Endothelial cell of umbilical vein (primary cell): ENCODE results near the gene CKAP5. TPM values are rescaled to one million over a fixed set of nuclear protein-coding genes. Genes with fewer than 3 reads are reported as not detected.

Experiments
- BruUV-seq: library from RNA; stranded (reverse); fragments of 400-500 nt; replicated peaks from 2 replicates; lab custom pipeline; 2021; lab: Mats Ljungman, UMichigan
- CTCF ChIA-PET: fragments of 300-600, 350-600 bp; sonication (Branson Sonifier 250); formaldehyde crosslinking; loops from one replicate; lab custom pipeline; 2021; ENCODE audit warnings: antibody characterized with exemption, inconsistent platforms; lab: Charles Lee
- POLR2A ChIA-PET: fragments of 300-600, 350-600 bp; sonication (Branson Sonifier 250); formaldehyde crosslinking; loops from one replicate; lab custom pipeline; 2021; ENCODE audit warnings: antibody characterized with exemption, inconsistent platforms; lab: Charles Lee
- DNase-seq: peaks from one replicate; pipeline ENCODE4 v3.0.0-alpha.2; 2011; ENCODE audit warnings: low read depth, low spot score
- FAIRE-seq: peaks from 2 replicates; lab custom pipeline; 2011; peaks lifted over from hg19 to GRCh38; lab: Jason Lieb, UNC
- H2AFZ ChIP-seq: 2 replicates; pipeline ENCODE4 v1.6.0; 2012; ENCODE audit warnings: low read depth, low read length, control low read depth, inconsistent platforms
- H3K27ac ChIP-seq: 2 replicates; pipeline ENCODE4 v1.5.1; 2011; ENCODE audit warnings: low read depth, mild to moderate bottlenecking, control low read depth, low read length, moderate library complexity; ENCODE audit not compliant: insufficient read depth
- H3K27me3 ChIP-seq, 2 experiments: 2 replicates each; pipeline versions ENCODE4 v1.6.0 to v1.6.1; 2011; ENCODE audit warnings: low read length in 2 of 2, mixed read lengths in 1 of 2; ENCODE audit not compliant: control insufficient read depth in 2 of 2, insufficient read depth in 2 of 2
- H3K36me3 ChIP-seq, 2 experiments: 2 replicates in 1 of 2; 3 replicates in 1 of 2; pipeline ENCODE4 v1.5.1; 2011; ENCODE audit warnings: low read length in 2 of 2, mild to moderate bottlenecking in 1 of 2, moderate library complexity in 1 of 2; ENCODE audit not compliant: control insufficient read depth in 2 of 2, insufficient read depth in 2 of 2; ENCODE audit errors: extremely low read depth in 1 of 2
- H3K4me1 ChIP-seq: 3 replicates; pipeline ENCODE4 v1.5.1; 2011; ENCODE audit warnings: mild to moderate bottlenecking, low read length; ENCODE audit not compliant: control insufficient read depth, insufficient read depth; ENCODE audit errors: extremely low read depth
- H3K4me2 ChIP-seq: 2 replicates; pipeline ENCODE4 v1.6.1; 2011; ENCODE audit warnings: low read length, control low read depth, mixed read lengths; ENCODE audit not compliant: insufficient read depth
- H3K4me3 ChIP-seq, 3 experiments: fragments of 200-600 bp in 1 of 3; sonication (generic), shearing (Covaris generic) in 1 of 3; replicated peaks in 1 of 3; 2 replicates each; pipeline ENCODE4 v1.5.1; 2011 to 2016; ENCODE audit warnings: control low read depth in 3 of 3, low read length in 3 of 3, mild to moderate bottlenecking in 2 of 3, inconsistent platforms in 1 of 3, low read depth in 1 of 3, moderate library complexity in 1 of 3; ENCODE audit not compliant: insufficient read depth in 1 of 3
- H3K79me2 ChIP-seq: 2 replicates; pipeline ENCODE4 v1.6.0; 2012; ENCODE audit warnings: low read length, inconsistent platforms; ENCODE audit not compliant: control insufficient read depth, insufficient read depth
- H3K9ac ChIP-seq: replicated peaks from 2 replicates; pipeline ENCODE3; 2011; ENCODE audit warnings: low read length, control low read depth; ENCODE audit not compliant: insufficient read depth; ENCODE audit errors: extremely low read depth
- H3K9me1 ChIP-seq: replicated peaks from 3 replicates; pipeline ENCODE4 v1.6.0; 2011; ENCODE audit warnings: mild to moderate bottlenecking, low read length; ENCODE audit not compliant: control insufficient read depth, insufficient read depth; ENCODE audit errors: extremely low read depth
- H3K9me3 ChIP-seq: replicated peaks from 2 replicates; pipeline ENCODE4 v1.5.1; 2012; ENCODE audit warnings: low read length, inconsistent platforms; ENCODE audit not compliant: control insufficient read depth, insufficient read depth
- H4K20me1 ChIP-seq: replicated peaks from 2 replicates; pipeline ENCODE3; 2011; ENCODE audit warnings: mild to moderate bottlenecking, low read length; ENCODE audit not compliant: control insufficient read depth, insufficient read depth; ENCODE audit errors: extremely low read depth
- CTCF ChIP-seq, 2 donors: IDR thresholded peaks; 1 replicate in 1 of 2; 2 replicates in 1 of 2; pipeline ENCODE4 v1.5.1; 2011; ENCODE audit warnings: low read length in 2 of 2, mild to moderate bottlenecking in 2 of 2, moderate library complexity in 2 of 2, control low read depth in 1 of 2, inconsistent platforms in 1 of 2, low read depth in 1 of 2; ENCODE audit not compliant: insufficient read depth in 1 of 2; ENCODE audit errors: extremely low read depth in 1 of 2
- EZH2 ChIP-seq: IDR thresholded peaks from 2 replicates; pipeline ENCODE4 v1.6.1; 2012; ENCODE audit warnings: borderline replicate concordance, low read depth, mild to moderate bottlenecking, moderate library complexity, low read length, inconsistent platforms; ENCODE audit not compliant: severe bottlenecking
- FOS ChIP-seq: IDR thresholded peaks from 2 replicates; pipeline ENCODE4 v1.6.1; 2011; ENCODE audit warnings: mild to moderate bottlenecking, low read length, moderate library complexity, borderline replicate concordance; ENCODE audit not compliant: insufficient read depth
- GATA2 ChIP-seq: IDR thresholded peaks from 2 replicates; pipeline ENCODE4 v1.7.0; 2011; ENCODE audit warnings: low read depth, mild to moderate bottlenecking, moderate library complexity, mixed read lengths, low read length; ENCODE audit not compliant: insufficient read length, insufficient read depth
- JUN ChIP-seq: IDR thresholded peaks from 2 replicates; pipeline ENCODE4 v1.6.1; 2011; ENCODE audit warnings: borderline replicate concordance, low read depth; ENCODE audit not compliant: insufficient read length, insufficient read depth
- MAX ChIP-seq: IDR thresholded peaks from 2 replicates; pipeline ENCODE4 v1.6.1; 2011; ENCODE audit not compliant: insufficient read depth, insufficient read length
- MYC ChIP-seq: IDR thresholded peaks from one replicate; pipeline ENCODE4 v1.6.1; 2011; ENCODE audit warnings: mild to moderate bottlenecking, low read depth, low read length
- POLR2A ChIP-seq: IDR thresholded peaks from 2 replicates; pipeline ENCODE4 v1.6.1; 2012; ENCODE audit warnings: low read depth, mild to moderate bottlenecking, control low read depth, low read length
- POLR2AphosphoS5 ChIP-seq: IDR thresholded peaks from 2 replicates; pipeline ENCODE4 v1.6.1; 2012; ENCODE audit warnings: low read depth, mild to moderate bottlenecking, control low read depth, low read length, moderate library complexity; ENCODE audit not compliant: insufficient read depth
- dilution Hi-C: fragments of 300-500 bp; cut with MboI; formaldehyde crosslinking; loops from one replicate; pipeline ENCODE4 v1.15.0; 2019; ENCODE audit warnings: low sequenced_read_pairs; ENCODE audit not compliant: extremely low pct_ligation_motif_present
- intact Hi-C: fragments of 100-400 bp; cut with micrococcal nuclease; formaldehyde crosslinking; loops from one replicate; pipeline ENCODE4 v1.10.0; 2022
- polyA plus RNA-seq, 4 experiments: library from polyadenylated mRNA; depleted of rRNA in 3 of 4; stranded (reverse) in 3 of 4; unstranded in 1 of 4; fragments of >200 nt; gene quantifications; 2 replicates each; pipeline versions ENCODE4 v1.2.1 to v1.2.3, GENCODE V29; 2011 to 2012; ENCODE audit warnings: missing spikeins in 1 of 4
- total RNA-seq: library from RNA; stranded (reverse); gene quantifications from 2 replicates; pipeline ENCODE4 v1.2.3, GENCODE V29; 2021

The CKAP5 gene
- total and polyA plus RNA-seq, 2 donors (not counting 3 experiments of a cell fraction or from before 2014, with no cell fraction given) = 47.4 to 138 TPM

- no TSS peak for BruUV-seq
- Histone ChIP-seq H4K20me1 (no peaks in the 10 kb centered on the region), H3K4me2 (no peak overlapping the region), H3K79me2 (peaks cover 97% of the 10 kb centered on the region), H3K36me3 (no peaks in the 10 kb centered on the region), H3K9ac (no peak overlapping the region), H3K9me1 (no peaks in the 10 kb centered on the region), H3K27me3 (no peaks in the 10 kb centered on the region), H3K9me3 (no peaks in the 10 kb centered on the region), H3K27ac (no peak overlapping the region), H3K4me1 (peaks cover 11% of the 10 kb centered on the region), H3K4me3 (no peak overlapping the region), H2AFZ (no peak overlapping the region)
- dilution Hi-C loops = no loop called here
- DNase-seq (no peak), FAIRE-seq (no peak)
- ChIA-PET CTCF (interaction anchor here (0.8 kb wide), 1 partner anchor 18 kb away, joined by 5 read pairs; the partner anchor contains the start of gene CKAP5), POLR2A (interaction anchor here (0.8 kb wide), 1 partner anchor 16 kb away, joined by 4 read pairs; no protein-coding TSS in a partner anchor)
- no peak for TF ChIP-seq POLR2AphosphoS5
- TF ChIP-seq GATA2 = no peak
- TF ChIP-seq FOS = no peak
- no peak for TF ChIP-seq CTCF (IDR thresholded peaks at IDR 0.05; ENCODE audit: extremely low read depth in 1 of 2, insufficient read depth in 1 of 2, low read depth in 1 of 2, low read length in 2 of 2)
- no peak for TF ChIP-seq JUN
- TF ChIP-seq POLR2A = no peak
- no peak for TF ChIP-seq MAX
- TF ChIP-seq EZH2 = no peak
- no peak for TF ChIP-seq MYC
- intact Hi-C loops = no loop called here
These were observed 18.1 kb downstream of the CKAP5 start for GRCh38 chr11:46827995-46828394.
